Retinal pigment epithelial cell (primary cell): ENCODE measurements around the gene BAIAP2.

Source experiments
- DNase-seq: peaks from one replicate; pipeline ENCODE4 v3.0.0-alpha.2; 2010; ENCODE audit warnings: low read depth
- H3K4me3 ChIP-seq: 2 replicates; pipeline ENCODE4 v1.5.1; 2011; ENCODE audit warnings: mild to moderate bottlenecking, low read length, control low read depth, moderate library complexity
- TF ChIP-seq, protein P1 (sequence below): conservative IDR thresholded peaks from 2 replicates; pipeline ENCODE4 v1.5.1; 2011; ENCODE audit warnings: low read depth, low read length, control low read depth, inconsistent platforms

The BAIAP2 gene

GRCh38 chr17:81057079-81057730 is 22.3 kb downstream of the BAIAP2 start:
- peak; percentile 93 for DNase-seq
- TF ChIP-seq, protein P1, sequence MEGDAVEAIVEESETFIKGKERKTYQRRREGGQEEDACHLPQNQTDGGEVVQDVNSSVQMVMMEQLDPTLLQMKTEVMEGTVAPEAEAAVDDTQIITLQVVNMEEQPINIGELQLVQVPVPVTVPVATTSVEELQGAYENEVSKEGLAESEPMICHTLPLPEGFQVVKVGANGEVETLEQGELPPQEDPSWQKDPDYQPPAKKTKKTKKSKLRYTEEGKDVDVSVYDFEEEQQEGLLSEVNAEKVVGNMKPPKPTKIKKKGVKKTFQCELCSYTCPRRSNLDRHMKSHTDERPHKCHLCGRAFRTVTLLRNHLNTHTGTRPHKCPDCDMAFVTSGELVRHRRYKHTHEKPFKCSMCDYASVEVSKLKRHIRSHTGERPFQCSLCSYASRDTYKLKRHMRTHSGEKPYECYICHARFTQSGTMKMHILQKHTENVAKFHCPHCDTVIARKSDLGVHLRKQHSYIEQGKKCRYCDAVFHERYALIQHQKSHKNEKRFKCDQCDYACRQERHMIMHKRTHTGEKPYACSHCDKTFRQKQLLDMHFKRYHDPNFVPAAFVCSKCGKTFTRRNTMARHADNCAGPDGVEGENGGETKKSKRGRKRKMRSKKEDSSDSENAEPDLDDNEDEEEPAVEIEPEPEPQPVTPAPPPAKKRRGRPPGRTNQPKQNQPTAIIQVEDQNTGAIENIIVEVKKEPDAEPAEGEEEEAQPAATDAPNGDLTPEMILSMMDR = no peak
- no peak overlapping the region for H3K4me3 ChIP-seq

DNA sequence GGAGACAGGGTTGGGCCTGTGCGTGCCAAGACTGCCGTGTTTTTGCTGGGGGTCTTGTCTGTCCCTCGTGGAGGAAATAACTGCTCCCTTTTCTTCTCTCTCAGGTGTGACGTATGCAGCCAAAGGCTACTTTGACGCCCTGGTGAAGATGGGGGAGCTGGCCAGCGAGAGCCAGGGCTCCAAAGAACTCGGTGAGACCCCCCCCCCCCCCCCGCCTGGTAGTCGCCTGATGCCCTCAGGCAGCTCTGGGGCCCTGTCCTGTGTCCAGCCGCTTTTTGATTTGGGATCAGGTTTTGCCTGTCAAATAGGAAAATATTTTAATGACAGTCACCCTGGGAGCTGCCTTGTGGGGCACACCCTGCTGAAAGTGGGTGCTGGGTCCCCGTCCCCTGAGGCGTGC is 22.8 kb downstream of the BAIAP2 start:
- TF ChIP-seq, protein P1 = no peak
- no peak overlapping the region for H3K4me3 ChIP-seq
- DNase-seq = no peak

- DNase-seq = no peak
- no peak overlapping the region for H3K4me3 ChIP-seq
- TF ChIP-seq, protein P1 = no peak
Measured at GRCh38 chr17:81058263-81058871, 23.4 kb downstream of the BAIAP2 start.

DNA sequence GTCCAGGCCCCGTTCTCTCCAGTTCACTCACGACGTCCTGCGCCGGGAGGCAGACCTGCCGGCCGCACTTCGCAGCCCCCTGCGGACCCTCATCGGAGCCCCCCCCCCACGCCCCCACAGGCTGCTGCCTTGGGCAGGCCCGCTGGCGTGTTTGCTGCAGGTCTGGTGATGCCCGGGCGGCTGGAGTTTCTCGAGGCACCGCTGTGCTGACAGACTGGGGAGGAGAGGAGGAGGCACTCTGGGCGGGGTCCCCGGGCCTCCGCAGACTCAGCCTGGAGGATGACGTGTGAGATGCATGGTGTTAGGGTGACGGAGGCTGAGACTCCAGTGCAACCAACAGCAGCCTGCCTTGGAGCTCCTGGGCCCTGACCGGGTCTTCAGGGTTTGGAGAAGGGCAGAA is 24.1 kb downstream of the BAIAP2 start:
- DNase-seq = no peak
- no peak overlapping the region for H3K4me3 ChIP-seq
- TF ChIP-seq, protein P1 = no peak

GRCh38 chr17:81060416-81060815 is 25.5 kb downstream of the BAIAP2 start:
- no peak for DNase-seq
- H3K4me3 ChIP-seq = no peak overlapping the region
- TF ChIP-seq, protein P1 = no peak

DNA sequence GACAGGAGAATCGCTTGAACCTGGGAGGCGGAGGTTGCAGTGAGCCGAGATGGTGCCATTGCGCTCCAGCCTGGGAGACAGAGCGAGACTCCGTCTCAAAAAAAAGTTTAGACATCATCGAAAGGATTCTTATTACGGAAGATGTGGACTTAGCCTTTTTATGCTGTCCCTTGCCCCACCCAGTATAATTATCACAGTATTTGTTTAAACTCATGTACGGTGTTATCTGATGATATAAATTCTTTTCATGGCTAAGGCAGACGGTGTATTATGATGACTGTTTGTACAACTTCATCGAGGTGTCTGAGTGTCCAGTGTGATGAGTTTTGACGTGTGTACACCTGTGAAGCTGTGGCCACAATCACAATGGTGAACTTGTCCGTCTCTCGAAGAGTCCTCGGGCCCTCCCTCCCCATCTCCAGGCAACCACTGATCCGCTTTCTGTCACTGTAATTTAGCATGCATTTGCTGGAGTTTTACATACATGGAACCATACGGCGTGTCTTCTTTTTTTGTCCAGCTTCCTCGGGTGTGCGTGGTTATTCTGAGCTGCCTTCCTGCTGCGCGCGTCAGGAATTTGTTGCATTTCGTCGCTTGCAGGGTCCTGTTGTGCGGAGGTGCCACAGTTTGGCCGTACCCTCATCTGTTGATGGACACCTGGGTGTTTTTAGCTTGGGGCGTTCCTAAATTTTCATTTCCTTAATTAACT is 26.2 kb downstream of the BAIAP2 start:
- no peak overlapping the region for H3K4me3 ChIP-seq
- TF ChIP-seq, protein P1 = no peak
- DNase-seq = no peak
